Skeletal muscle tissue (tissue), 4 donors: ENCODE data around the gene RBM28. TPM values are rescaled to one million over a fixed set of nuclear protein-coding genes. Genes with fewer than 3 reads are reported as not detected.

Source experiments
- H3K27ac ChIP-seq: one replicate; pipeline ENCODE4 v1.7.0; 2013; ENCODE audit warnings: mild to moderate bottlenecking, low read depth, low read length, inconsistent platforms
- H3K27me3 ChIP-seq, 3 donors: one replicate each; pipeline ENCODE4 v1.7.0; 2013; ENCODE audit warnings: low read length in 3 of 3; ENCODE audit not compliant: control insufficient read depth in 3 of 3, insufficient read depth in 3 of 3
- H3K36me3 ChIP-seq, 3 donors: one replicate each; pipeline ENCODE4 v1.7.0; 2013; ENCODE audit warnings: low read length in 3 of 3; ENCODE audit not compliant: control insufficient read depth in 3 of 3, insufficient read depth in 3 of 3
- H3K4me1 ChIP-seq, 3 donors: one replicate each; pipeline ENCODE4 v1.7.0; 2013; ENCODE audit warnings: low read length in 3 of 3, mild to moderate bottlenecking in 3 of 3; ENCODE audit not compliant: control insufficient read depth in 3 of 3, insufficient read depth in 3 of 3
- H3K4me3 ChIP-seq, 3 donors: one replicate each; pipeline ENCODE4 v1.7.0; 2013; ENCODE audit warnings: low read length in 3 of 3
- H3K9ac ChIP-seq, 3 donors: one replicate each; pipeline ENCODE4 v1.7.0; 2013; ENCODE audit warnings: low read length in 3 of 3, mild to moderate bottlenecking in 3 of 3, moderate library complexity in 2 of 3, low read depth in 1 of 3
- H3K9me3 ChIP-seq, 3 donors: one replicate each; pipeline ENCODE4 v1.7.0; 2013; ENCODE audit warnings: low read length in 3 of 3; ENCODE audit not compliant: control insufficient read depth in 3 of 3
- total RNA-seq: library from RNA; depleted of rRNA; stranded (reverse); fragments of >200 nt; gene quantifications from one replicate; pipeline ENCODE4 v1.2.3, GENCODE V29; 2014
- donor health status: Osteomylitis.

The RBM28 gene
- total RNA-seq, 1 donor from 2014 or later, result 7.3 TPM

DNA sequence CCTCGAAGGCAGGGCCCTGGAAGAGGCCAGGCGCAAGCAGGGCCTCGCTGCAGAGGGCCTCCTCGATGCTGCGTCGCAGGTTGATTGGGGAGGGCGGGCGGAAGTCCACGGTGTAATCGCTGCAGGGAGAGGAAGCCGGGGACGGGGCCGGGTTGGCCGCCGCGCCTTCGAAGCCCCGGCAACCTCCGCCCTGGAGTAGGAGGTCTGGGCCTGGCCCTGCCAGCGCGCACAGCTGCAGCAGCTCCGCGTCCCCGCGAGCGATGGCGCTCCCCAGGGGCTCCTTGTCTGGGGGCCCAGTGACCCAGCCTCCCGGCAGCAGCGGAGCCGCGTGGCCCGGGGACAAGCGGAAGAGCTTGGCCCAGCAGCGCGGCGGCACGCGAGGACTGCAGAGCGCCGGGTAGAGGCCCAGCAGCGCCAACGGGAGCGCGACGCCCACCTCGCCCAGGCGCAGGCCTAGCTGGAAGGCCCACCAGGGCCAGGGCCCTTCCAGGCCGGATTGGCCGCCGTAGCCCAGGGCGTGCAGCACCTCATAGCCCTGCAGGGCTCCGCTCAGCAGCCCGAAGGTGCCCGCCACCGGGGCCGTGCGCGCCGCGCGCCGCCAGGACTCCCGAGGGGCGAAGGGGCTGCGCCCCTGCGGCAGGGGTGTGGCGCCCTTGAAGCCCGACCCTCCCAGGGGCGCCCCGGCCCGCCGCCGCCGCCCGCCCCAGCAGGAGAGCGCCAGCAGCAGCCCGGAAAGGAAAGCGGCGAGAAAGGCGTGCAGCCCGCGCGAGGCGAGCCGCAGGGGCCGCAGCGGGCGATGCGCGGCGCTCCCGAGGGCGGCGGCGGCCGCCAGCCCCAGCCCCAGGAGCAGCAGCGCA, 7.8 kb upstream of the RBM28 start:
- no peak overlapping the region for H3K27ac ChIP-seq
- no peaks in the 10 kb centered on the region for H3K36me3 ChIP-seq
- no peaks in the 10 kb centered on the region for H3K9me3 ChIP-seq
- peak overlapping the region in 1 of 3 donors; percentile 25 for H3K9ac ChIP-seq
- H3K27me3 ChIP-seq, result peaks cover 9 to 30% (median 17%) of the 10 kb centered on the region in 3 donors
- H3K4me1 ChIP-seq, result no peaks in the 10 kb centered on the region
- no peak overlapping the region for H3K4me3 ChIP-seq

DNA sequence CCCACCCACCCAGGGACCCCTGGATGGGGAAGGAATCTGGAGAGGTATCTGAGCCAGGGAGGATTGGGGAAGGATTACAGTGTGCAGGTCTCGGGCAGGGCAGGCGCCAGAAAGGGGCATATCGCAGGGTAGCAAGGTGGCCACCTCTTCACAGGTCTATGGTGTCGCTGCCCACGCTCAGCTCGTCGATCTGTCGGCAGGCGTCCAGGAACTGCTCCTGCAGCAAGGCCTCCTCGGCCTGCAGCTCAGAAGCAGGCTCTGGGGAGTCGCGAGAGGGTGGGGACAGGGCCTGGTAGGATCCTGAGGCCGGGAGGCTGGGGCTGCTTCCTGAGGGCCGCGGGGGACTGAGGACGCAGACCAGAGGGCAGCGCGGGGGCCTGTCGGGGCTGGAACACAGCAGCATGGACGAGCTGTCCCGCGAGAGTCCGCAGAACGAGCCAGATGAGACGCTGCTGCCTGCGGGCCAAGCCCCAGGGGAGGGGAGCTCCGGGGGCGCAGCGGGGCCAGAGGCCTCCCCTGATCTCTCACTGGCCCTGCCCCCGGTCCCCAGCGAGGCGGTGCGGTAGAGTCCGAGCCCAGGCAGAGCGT, 7.1 kb upstream of the RBM28 start:
- peaks cover 9 to 30% (median 17%) of the 10 kb centered on the region in 3 donors for H3K27me3 ChIP-seq

DNA sequence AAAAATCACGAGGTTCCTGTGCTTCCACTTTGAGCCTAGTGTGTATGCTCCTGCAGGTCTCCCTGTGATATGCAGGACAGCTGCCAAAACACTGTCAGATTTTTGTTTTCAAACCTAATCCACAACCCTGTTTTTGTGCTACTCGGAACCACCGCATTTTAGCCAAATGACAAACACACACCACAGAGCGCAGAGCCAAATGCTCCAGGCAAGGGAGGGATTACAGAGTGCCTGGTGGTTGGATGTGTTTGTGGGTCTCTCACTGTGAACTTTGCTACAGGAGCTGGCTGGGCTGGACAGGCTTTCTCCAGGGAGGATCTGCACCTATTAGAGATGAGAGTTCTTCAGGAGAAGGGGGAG, 5.7 kb upstream of the RBM28 start:
- H3K9me3 ChIP-seq, result no peaks in the 10 kb centered on the region
- no peaks in the 10 kb centered on the region for H3K4me1 ChIP-seq
- H3K27ac ChIP-seq, result no peak overlapping the region
- no peak overlapping the region for H3K4me3 ChIP-seq
- peaks cover 9 to 30% (median 17%) of the 10 kb centered on the region in 3 donors for H3K27me3 ChIP-seq
- H3K9ac ChIP-seq, result no peak overlapping the region
- no peaks in the 10 kb centered on the region for H3K36me3 ChIP-seq

More for the DNA sequence above, 7.1 kb upstream of the RBM28 start:
- Histone ChIP-seq H3K9me3 (no peaks in the 10 kb centered on the region), H3K36me3 (no peaks in the 10 kb centered on the region), H3K4me1 (no peaks in the 10 kb centered on the region), H3K27ac (no peak overlapping the region), H3K9ac (no peak overlapping the region), H3K4me3 (no peak overlapping the region)

DNA sequence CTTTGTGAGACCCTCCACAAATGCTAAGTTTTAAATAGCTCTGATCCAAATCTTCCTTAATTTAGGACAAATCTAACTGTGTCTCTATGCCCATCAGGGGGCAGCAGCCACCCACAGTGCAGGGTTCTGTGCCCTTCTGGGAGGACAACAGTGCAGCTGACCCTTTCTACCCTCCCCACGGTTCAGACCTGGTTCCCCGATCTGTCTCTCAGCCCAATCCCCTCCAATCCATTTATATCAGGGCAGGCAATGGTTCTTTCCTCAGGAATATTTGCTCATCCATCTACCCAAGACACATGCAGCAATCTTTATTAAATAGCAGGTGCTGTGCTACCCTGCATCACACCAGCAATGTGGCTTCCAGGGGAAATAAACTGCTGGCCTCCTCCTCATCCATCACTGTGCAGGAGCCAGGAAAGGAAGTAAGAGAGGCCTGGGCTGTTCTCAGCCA, 4.0 kb upstream of the RBM28 start:
- no peaks in the 10 kb centered on the region for H3K36me3 ChIP-seq
- H3K4me3 ChIP-seq, result no peak overlapping the region
- peaks cover 6 to 9% (median 8%) of the 10 kb centered on the region in 3 donors for H3K4me1 ChIP-seq
- no peaks in the 10 kb centered on the region for H3K9me3 ChIP-seq
- H3K27ac ChIP-seq, result no peak overlapping the region
- peaks cover 5 to 19% (median 11%) of the 10 kb centered on the region in 3 donors for H3K27me3 ChIP-seq
- H3K9ac ChIP-seq, result no peak overlapping the region

DNA sequence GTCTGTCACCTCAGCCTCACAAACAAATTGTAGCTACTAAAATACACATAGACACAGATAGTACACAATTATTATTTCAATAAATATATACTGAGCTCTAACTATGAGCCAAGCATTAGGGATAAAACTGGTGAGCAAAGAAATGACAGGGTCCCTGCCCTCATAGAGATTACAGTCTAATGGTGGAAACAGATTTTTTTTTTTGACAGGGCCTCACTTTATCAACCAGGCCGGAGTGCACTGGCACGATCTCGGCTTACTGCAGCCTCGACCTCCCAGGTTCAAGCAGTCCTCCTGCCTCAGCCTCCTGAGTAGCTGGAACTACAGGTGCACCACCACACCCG, 695 bp upstream of the RBM28 start:
- H3K4me3 ChIP-seq, result peak overlapping the region in 2 of 3 donors; percentile 86 to 96
- H3K36me3 ChIP-seq, result peaks cover 0 to 6% (median 4%) of the 10 kb centered on the region in 3 donors
- H3K4me1 ChIP-seq, result peaks cover 19 to 27% (median 25%) of the 10 kb centered on the region in 3 donors
- H3K27me3 ChIP-seq, result peaks cover 0 to 3% (median 0%) of the 10 kb centered on the region in 3 donors
- peak overlapping the region in 1 of 3 donors; percentile 85 for H3K9ac ChIP-seq
- H3K9me3 ChIP-seq, result no peaks in the 10 kb centered on the region
- H3K27ac ChIP-seq, result no peak overlapping the region

DNA sequence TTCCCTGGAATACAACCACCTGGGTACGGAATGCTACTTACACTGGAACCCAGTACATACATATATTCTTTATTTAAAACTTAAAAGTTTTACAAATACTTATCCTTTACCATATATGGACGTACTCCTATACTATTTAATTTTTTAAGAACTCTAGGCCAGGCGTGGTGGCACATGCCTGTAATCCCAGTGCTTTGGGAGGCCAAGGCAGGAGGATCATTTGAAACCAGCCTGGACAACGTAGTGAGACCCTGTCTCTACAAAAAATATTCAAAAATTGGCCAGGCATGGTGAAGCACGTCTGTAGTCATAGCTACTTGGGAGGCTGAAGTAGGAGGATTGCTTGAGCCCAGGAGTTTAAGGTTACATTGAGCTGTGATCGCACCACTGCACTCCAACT, 2.0 kb downstream of the RBM28 start:
- peaks cover 19 to 27% (median 25%) of the 10 kb centered on the region in 3 donors for H3K4me1 ChIP-seq
- no peak overlapping the region for H3K27ac ChIP-seq
- no peak overlapping the region for H3K9ac ChIP-seq
- H3K4me3 ChIP-seq, result peak overlapping the region in 1 of 3 donors; percentile 2
- H3K9me3 ChIP-seq, result no peaks in the 10 kb centered on the region
- peaks cover 15 to 25% (median 19%) of the 10 kb centered on the region in 3 donors for H3K36me3 ChIP-seq
- no peaks in the 10 kb centered on the region for H3K27me3 ChIP-seq

DNA sequence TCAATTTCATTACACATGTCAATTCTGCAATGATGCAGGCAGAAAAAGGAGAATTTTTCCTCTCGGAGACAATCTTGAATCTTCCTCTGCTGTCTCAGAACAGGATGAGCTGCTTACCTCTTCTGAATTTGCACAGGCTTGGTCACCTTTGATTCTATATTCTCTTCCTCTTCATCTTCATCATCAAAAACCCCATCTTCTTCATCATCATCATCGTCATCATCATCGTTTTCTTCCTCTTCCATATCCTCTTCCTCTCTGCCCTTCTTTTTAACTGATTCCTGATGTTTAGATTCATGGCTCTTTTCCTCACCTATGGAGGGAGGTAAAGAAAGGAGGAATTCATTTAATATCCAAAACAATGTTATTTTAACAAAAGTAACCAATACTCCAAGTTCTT, 8.0 kb downstream of the RBM28 start:
- Histone ChIP-seq H3K4me1 (peaks cover 0 to under 1% (median 0%) of the 10 kb centered on the region in 3 donors), H3K36me3 (peaks cover 41 to 68% (median 65%) of the 10 kb centered on the region in 3 donors), H3K27me3 (no peaks in the 10 kb centered on the region), H3K9me3 (no peaks in the 10 kb centered on the region), H3K9ac (no peak overlapping the region), H3K27ac (no peak overlapping the region), H3K4me3 (no peak overlapping the region)

DNA sequence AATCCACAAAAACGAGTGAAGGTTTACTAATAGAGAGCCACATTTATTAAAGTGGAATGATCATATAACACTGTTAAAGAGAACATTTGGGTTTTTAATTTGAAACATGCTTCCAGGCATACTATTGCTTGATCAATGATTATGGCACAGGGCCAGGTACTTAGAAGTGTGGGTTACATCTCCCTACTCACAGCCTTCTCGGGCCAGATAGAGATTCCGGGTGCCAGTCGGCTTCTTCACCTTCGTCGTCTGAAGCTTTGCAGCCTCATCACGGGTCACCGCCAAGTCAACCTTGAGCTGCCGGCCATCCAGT, 19.4 kb downstream of the RBM28 start:
- Histone ChIP-seq H3K36me3 (peaks cover 27 to 78% (median 73%) of the 10 kb centered on the region in 3 donors), H3K27me3 (no peaks in the 10 kb centered on the region), H3K9ac (no peak overlapping the region), H3K9me3 (no peaks in the 10 kb centered on the region), H3K4me1 (peaks cover 0 to 6% (median 6%) of the 10 kb centered on the region in 3 donors), H3K27ac (no peak overlapping the region), H3K4me3 (no peak overlapping the region)

DNA sequence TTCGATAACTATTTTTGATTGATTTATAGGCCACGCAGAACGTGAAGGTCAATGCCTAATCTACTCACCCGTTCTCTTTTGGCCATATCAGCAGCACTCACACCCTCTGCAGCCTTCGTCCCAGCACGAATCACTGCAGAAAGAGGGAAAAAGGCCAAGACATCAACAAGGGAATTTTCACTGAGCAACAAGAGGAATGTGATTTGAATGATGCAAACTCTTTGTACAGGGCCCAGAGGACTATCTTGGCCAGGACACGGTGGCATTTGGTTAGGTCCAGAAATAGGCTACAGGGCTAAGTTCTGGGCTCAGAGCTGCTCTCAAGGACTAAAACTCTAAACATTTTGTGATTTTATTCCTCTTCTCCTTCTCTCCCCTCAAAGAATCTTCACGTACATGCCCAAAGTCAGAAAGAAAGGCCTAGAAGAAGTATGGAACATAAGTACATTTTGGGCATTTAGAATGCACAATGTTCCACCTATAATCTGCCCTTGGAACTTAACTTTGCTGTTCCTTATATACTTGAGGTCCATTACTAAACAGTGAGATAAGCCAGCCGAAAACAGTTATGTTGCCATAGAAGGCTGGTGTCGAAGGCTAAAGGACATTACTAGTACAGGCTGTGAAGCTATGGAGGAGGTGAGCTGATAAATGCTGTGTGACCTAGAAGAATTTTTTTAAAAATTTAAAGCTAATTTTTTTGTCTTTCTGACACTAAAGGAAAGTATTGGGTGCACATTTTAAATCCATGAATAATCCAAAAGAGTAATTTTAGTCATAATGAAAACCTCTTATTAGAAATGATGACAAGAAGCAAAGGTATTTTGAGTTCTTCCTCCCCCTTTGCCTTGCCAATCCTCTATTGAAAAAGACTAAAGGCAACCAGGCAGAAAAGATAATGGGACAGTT, 20.0 kb downstream of the RBM28 start:
- Histone ChIP-seq H3K4me3 (no peak overlapping the region), H3K27me3 (no peaks in the 10 kb centered on the region), H3K4me1 (peaks cover 0 to 6% (median 6%) of the 10 kb centered on the region in 3 donors), H3K9me3 (no peaks in the 10 kb centered on the region), H3K9ac (no peak overlapping the region), H3K27ac (peak overlapping the region; percentile 40), H3K36me3 (peaks cover 30 to 79% (median 79%) of the 10 kb centered on the region in 3 donors)
